ENCODE measurements around the gene FABP1.

Gene FABP1

GRCh38 chr2:88131201-88131998 lies 3.5 kb upstream of the FABP1 start:
- no peak for DNase-seq (ENCODE audit: low read depth, low spot score)
- TF ChIP-seq CTCF (IDR thresholded peaks at IDR 0.05; ENCODE audit: low read depth, low read length) = no peak
- H3K4me3 ChIP-seq (ENCODE audit: low read depth, low read length) = no peak overlapping the region
- in situ Hi-C loops (cut with HindIII; ENCODE audit: low sequenced_read_pairs) = no loop called here

GRCh38 chr2:88129313-88129959 lies 1.6 kb upstream of the FABP1 start:
- in situ Hi-C loops (cut with HindIII; ENCODE audit: low sequenced_read_pairs) = no loop called here

GRCh38 chr2:88128654-88129312 lies 921 bp upstream of the FABP1 start:
- TF ChIP-seq CTCF (IDR thresholded peaks at IDR 0.05; ENCODE audit: low read depth, low read length) = no peak
- H3K4me3 ChIP-seq (ENCODE audit: low read depth, low read length) = no peak overlapping the region
- in situ Hi-C loops (cut with HindIII; ENCODE audit: low sequenced_read_pairs) = no loop called here
- no peak for DNase-seq (ENCODE audit: low read depth, low spot score)

More at GRCh38 chr2:88129313-88129959, 1.6 kb upstream of the FABP1 start:
- TF ChIP-seq CTCF (IDR thresholded peaks at IDR 0.05; ENCODE audit: low read depth, low read length) = no peak
- DNase-seq (ENCODE audit: low read depth, low spot score) = no peak
- H3K4me3 ChIP-seq (ENCODE audit: low read depth, low read length) = no peak overlapping the region

GRCh38 chr2:88127638-88127887 lies 299 bp downstream of the FABP1 start:
- no peak overlapping the region for H3K4me3 ChIP-seq (ENCODE audit: low read depth, low read length)
- no peak for DNase-seq (ENCODE audit: low read depth, low spot score)
- no peak for TF ChIP-seq CTCF (IDR thresholded peaks at IDR 0.05; ENCODE audit: low read depth, low read length)
- in situ Hi-C loops (cut with HindIII; ENCODE audit: low sequenced_read_pairs) = no loop called here

GRCh38 chr2:88126772-88127637 lies 857 bp downstream of the FABP1 start:
- DNase-seq (ENCODE audit: low read depth, low spot score) = no peak
- no peak for TF ChIP-seq CTCF (IDR thresholded peaks at IDR 0.05; ENCODE audit: low read depth, low read length)
- H3K4me3 ChIP-seq (ENCODE audit: low read depth, low read length) = no peak overlapping the region
- in situ Hi-C loops (cut with HindIII; ENCODE audit: low sequenced_read_pairs) = no loop called here

Data from astrocyte of the spinal cord (primary cell).